ENCODE measurements around the gene TGFB1.

DNA sequence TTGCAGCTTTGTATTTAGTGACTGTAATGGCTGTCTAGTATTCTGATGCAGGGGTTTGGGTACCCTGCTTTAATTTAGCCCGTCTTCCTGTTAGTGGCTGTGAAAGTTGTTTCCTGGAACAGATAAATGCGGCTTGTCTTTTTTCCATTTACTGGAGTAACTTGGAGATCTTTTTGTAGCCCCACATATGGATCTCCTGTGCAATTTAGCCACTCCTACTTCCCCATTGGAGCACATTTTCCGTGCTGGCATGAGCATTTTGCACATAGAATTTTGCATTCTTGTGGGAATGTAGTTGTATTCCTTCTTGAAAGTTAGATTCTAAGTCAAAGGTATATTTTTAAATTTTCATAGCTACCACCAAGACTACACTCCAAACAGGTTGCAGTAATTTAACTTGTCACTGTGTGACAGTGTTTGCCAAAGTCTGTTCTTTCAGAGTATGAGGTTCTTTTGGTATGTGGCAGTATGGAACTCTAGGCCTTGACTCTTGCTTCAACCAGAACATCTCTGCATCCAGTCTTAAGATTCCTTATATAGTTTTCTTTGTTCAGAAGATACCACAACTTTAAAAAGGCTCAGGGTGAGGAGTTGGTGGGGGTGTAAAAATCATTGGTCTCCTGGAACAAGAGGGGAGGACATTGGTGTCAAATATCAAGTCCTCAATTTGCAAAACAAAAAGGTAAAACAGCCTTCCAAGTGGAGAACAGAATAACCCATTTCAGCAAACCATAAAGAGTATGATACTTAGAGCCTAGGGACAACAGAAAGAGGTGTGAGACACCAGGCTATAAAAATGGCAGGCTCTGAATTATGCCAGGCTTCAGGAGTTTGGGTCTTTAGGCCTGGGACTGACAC, 64.8 kb downstream of the TGFB1 start:
- TF ChIP-seq, protein P1, sequence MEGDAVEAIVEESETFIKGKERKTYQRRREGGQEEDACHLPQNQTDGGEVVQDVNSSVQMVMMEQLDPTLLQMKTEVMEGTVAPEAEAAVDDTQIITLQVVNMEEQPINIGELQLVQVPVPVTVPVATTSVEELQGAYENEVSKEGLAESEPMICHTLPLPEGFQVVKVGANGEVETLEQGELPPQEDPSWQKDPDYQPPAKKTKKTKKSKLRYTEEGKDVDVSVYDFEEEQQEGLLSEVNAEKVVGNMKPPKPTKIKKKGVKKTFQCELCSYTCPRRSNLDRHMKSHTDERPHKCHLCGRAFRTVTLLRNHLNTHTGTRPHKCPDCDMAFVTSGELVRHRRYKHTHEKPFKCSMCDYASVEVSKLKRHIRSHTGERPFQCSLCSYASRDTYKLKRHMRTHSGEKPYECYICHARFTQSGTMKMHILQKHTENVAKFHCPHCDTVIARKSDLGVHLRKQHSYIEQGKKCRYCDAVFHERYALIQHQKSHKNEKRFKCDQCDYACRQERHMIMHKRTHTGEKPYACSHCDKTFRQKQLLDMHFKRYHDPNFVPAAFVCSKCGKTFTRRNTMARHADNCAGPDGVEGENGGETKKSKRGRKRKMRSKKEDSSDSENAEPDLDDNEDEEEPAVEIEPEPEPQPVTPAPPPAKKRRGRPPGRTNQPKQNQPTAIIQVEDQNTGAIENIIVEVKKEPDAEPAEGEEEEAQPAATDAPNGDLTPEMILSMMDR (IDR thresholded peaks at IDR 0.05): no peak
- TF ChIP-seq POLR2A (IDR thresholded peaks at IDR 0.05) (no peak), POLR2AphosphoS5 (IDR thresholded peaks at IDR 0.05) (no peak)
